PFSK-1 (cell line): ENCODE results near the gene MUS81.

ENCODE experiments used
- POLR2AphosphoS5 ChIP-seq: IDR thresholded peaks from 2 replicates; pipeline ENCODE4 v1.6.1; 2012; ENCODE audit warnings: low read depth, mild to moderate bottlenecking, control low read depth, low read length, moderate library complexity
- TAF1 ChIP-seq: IDR thresholded peaks from 2 replicates; pipeline ENCODE4 v1.6.1; 2012; ENCODE audit warnings: low read length, control low read depth, borderline replicate concordance; ENCODE audit not compliant: insufficient read depth
- TF ChIP-seq, protein P1 (sequence below), 2 experiments: IDR thresholded peaks; 2 replicates each; pipeline versions ENCODE4 v1.6.1 to v1.8.0; 2011 to 2012; ENCODE audit warnings: low read depth in 2 of 2, low read length in 2 of 2, control low read depth in 1 of 2, inconsistent platforms in 1 of 2, mild to moderate bottlenecking in 1 of 2, moderate library complexity in 1 of 2; ENCODE audit not compliant: insufficient read depth in 1 of 2

DNA sequence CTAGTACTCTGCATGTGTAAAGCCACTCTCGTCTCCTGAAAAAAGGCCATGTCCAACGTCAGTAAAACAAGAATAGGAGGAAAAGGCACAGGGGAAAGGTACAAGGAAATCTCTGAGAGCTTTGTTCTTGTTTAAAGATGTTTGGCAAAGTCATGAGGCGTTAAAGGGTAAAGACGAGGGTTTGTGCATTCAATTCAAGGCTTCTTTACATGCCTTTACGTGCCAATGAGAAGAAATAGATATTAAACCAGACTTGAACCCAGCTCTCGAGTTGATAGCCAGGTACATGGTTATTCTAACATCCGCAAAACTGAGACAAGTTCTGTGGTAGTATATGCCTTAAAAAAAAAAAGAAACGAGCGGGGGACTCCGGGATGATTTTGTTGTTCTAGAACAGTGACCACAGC lies 1.5 kb upstream of the MUS81 start:
- TF ChIP-seq, protein P1, sequence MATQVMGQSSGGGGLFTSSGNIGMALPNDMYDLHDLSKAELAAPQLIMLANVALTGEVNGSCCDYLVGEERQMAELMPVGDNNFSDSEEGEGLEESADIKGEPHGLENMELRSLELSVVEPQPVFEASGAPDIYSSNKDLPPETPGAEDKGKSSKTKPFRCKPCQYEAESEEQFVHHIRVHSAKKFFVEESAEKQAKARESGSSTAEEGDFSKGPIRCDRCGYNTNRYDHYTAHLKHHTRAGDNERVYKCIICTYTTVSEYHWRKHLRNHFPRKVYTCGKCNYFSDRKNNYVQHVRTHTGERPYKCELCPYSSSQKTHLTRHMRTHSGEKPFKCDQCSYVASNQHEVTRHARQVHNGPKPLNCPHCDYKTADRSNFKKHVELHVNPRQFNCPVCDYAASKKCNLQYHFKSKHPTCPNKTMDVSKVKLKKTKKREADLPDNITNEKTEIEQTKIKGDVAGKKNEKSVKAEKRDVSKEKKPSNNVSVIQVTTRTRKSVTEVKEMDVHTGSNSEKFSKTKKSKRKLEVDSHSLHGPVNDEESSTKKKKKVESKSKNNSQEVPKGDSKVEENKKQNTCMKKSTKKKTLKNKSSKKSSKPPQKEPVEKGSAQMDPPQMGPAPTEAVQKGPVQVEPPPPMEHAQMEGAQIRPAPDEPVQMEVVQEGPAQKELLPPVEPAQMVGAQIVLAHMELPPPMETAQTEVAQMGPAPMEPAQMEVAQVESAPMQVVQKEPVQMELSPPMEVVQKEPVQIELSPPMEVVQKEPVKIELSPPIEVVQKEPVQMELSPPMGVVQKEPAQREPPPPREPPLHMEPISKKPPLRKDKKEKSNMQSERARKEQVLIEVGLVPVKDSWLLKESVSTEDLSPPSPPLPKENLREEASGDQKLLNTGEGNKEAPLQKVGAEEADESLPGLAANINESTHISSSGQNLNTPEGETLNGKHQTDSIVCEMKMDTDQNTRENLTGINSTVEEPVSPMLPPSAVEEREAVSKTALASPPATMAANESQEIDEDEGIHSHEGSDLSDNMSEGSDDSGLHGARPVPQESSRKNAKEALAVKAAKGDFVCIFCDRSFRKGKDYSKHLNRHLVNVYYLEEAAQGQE (IDR thresholded peaks at IDR 0.05; ENCODE audit: insufficient read depth in 1 of 2, low read depth in 2 of 2, low read length in 2 of 2) = no peak
- TF ChIP-seq POLR2AphosphoS5 (no peak), TAF1 (no peak)
